Large intestine (tissue), 3 donors: ENCODE measurements around the gene SHROOM1. TPM values are rescaled to one million over a fixed set of nuclear protein-coding genes. Genes with fewer than 3 reads are reported as not detected.
A peak's percentile ranks its signal among the peaks of the same experiment; 100 is the strongest.
"Not testable (repeated sequence)": the region's sequence is repeated elsewhere in the genome, so short reads cannot be mapped to it uniquely, and the experiment has no call there.

Experiments used
- DNase-seq, 2 donors: peaks; one replicate each; pipeline versions ENCODE4 v3.0.0 to v3.0.0-alpha.2; 2013
- H3K27ac ChIP-seq: one replicate; pipeline ENCODE4 v1.5.1; 2013; ENCODE audit warnings: low read length
- H3K27me3 ChIP-seq: 2 replicates; pipeline ENCODE4 v1.6.1; 2013; ENCODE audit warnings: low read length; ENCODE audit not compliant: control insufficient read depth, insufficient read depth
- H3K36me3 ChIP-seq: 2 replicates; pipeline ENCODE4 v1.6.1; 2013; ENCODE audit warnings: low read length; ENCODE audit not compliant: control insufficient read depth, insufficient read depth
- H3K4me1 ChIP-seq: one replicate; pipeline ENCODE4 v1.6.1; 2013; ENCODE audit warnings: low read length; ENCODE audit not compliant: control insufficient read depth, insufficient read depth
- H3K4me3 ChIP-seq: one replicate; pipeline ENCODE4 v1.5.1; 2013; ENCODE audit warnings: low read length
- H3K9me3 ChIP-seq: one replicate; pipeline ENCODE4 v1.6.1; 2013; ENCODE audit warnings: mild to moderate bottlenecking, low read depth, low read length, moderate library complexity; ENCODE audit not compliant: control insufficient read depth
- WGBS: methylation state at CpG from one replicate; pipeline ENCODE4 v1.1.5; 2013; ENCODE audit warnings: low lambda C conversion rate; ENCODE audit not compliant: insufficient coverage; 5-methylcytosine and 5-hydroxymethylcytosine counted together
- polyA plus RNA-seq: library from polyadenylated mRNA; unstranded; fragments of 120-200 nt; gene quantifications from one replicate; pipeline ENCODE4 v1.2.1, GENCODE V29; 2013

The SHROOM1 gene
- polyA plus RNA-seq, 1 donor, result 15.9 TPM

GRCh38 chr5:132807163-132807838, 23.1 kb downstream of the SHROOM1 start:
- H3K27me3 ChIP-seq, result peaks cover 8% of the 10 kb centered on the region
- WGBS, result no CpG with 5 or more reads among the region's 12 CpGs
- no peaks in the 10 kb centered on the region for H3K36me3 ChIP-seq
- H3K4me3 ChIP-seq, result peak overlapping the region; percentile 41
- H3K4me1 ChIP-seq, result peaks cover 28% of the 10 kb centered on the region
- peak overlapping the region; percentile 84 for H3K27ac ChIP-seq
- DNase-seq, result peak; percentile 95 to 98
- H3K9me3 ChIP-seq, result no peaks in the 10 kb centered on the region

- H3K9me3 ChIP-seq, H3K36me3 ChIP-seq, H3K27me3 ChIP-seq, DNase-seq: not testable (repeated sequence)
- Histone ChIP-seq H3K4me3 (peak overlapping the region; percentile 41), H3K4me1 (peaks cover 28% of the 10 kb centered on the region), H3K27ac (peak overlapping the region; percentile 84)
- WGBS, result no CpG with 5 or more reads among the region's 12 CpGs
Observed at GRCh38 chr5:132806804-132807162, 23.7 kb downstream of the SHROOM1 start.

GRCh38 chr5:132805872-132806271, 24.6 kb downstream of the SHROOM1 start:
- peaks cover 28% of the 10 kb centered on the region for H3K4me1 ChIP-seq
- DNase-seq, H3K4me3 ChIP-seq, H3K36me3 ChIP-seq, H3K9me3 ChIP-seq, H3K27me3 ChIP-seq, H3K27ac ChIP-seq: not testable (repeated sequence)
- WGBS, result 83% methylated on average over 1 of the region's 6 CpGs

GRCh38 chr5:132804219-132804618, 26.2 kb downstream of the SHROOM1 start:
- H3K9me3 ChIP-seq, H3K27me3 ChIP-seq, DNase-seq, H3K27ac ChIP-seq, H3K4me3 ChIP-seq, H3K36me3 ChIP-seq: not testable (repeated sequence)
- peaks cover 22% of the 10 kb centered on the region for H3K4me1 ChIP-seq
- WGBS, result no CpG with 5 or more reads among the region's 1 CpG

GRCh38 chr5:132802685-132803066, 27.8 kb downstream of the SHROOM1 start:
- H3K9me3 ChIP-seq, H3K36me3 ChIP-seq, H3K4me3 ChIP-seq, H3K27ac ChIP-seq, H3K27me3 ChIP-seq, DNase-seq: not testable (repeated sequence)
- 100% methylated on average over 1 of the region's 5 CpGs for WGBS
- H3K4me1 ChIP-seq, result peaks cover 11% of the 10 kb centered on the region

- H3K27ac ChIP-seq, result no peak overlapping the region
- 100% methylated on average over 1 of the region's 5 CpGs for WGBS
- peaks cover 8% of the 10 kb centered on the region for H3K4me1 ChIP-seq
- H3K4me3 ChIP-seq, result no peak overlapping the region
- H3K9me3 ChIP-seq, result no peaks in the 10 kb centered on the region
- no peaks in the 10 kb centered on the region for H3K27me3 ChIP-seq
- DNase-seq, result no peak
- H3K36me3 ChIP-seq, result no peaks in the 10 kb centered on the region
Observed at GRCh38 chr5:132802044-132802684, 28.3 kb downstream of the SHROOM1 start.

- DNase-seq, result no peak
- no CpG with 5 or more reads among the region's 2 CpGs for whole genome bisulfite sequencing
- no peak overlapping the region for H3K27ac ChIP-seq
- no peaks in the 10 kb centered on the region for H3K27me3 ChIP-seq
- H3K9me3 ChIP-seq, result no peaks in the 10 kb centered on the region
- no peak overlapping the region for H3K4me3 ChIP-seq
- H3K36me3 ChIP-seq, result no peaks in the 10 kb centered on the region
- H3K4me1 ChIP-seq, result no peaks in the 10 kb centered on the region
Observed at GRCh38 chr5:132800545-132800944, 29.9 kb downstream of the SHROOM1 start.

GRCh38 chr5:132799392-132799791, 31.1 kb downstream of the SHROOM1 start:
- no peak for DNase-seq
- H3K36me3 ChIP-seq, result no peaks in the 10 kb centered on the region
- H3K4me1 ChIP-seq, result no peaks in the 10 kb centered on the region
- no CpG with 5 or more reads among the region's 2 CpGs for WGBS
- no peaks in the 10 kb centered on the region for H3K27me3 ChIP-seq
- H3K4me3 ChIP-seq, result no peak overlapping the region
- H3K9me3 ChIP-seq, result no peaks in the 10 kb centered on the region
- no peak overlapping the region for H3K27ac ChIP-seq

- H3K27ac ChIP-seq, result no peak overlapping the region
- no peak overlapping the region for H3K4me3 ChIP-seq
- DNase-seq, result no peak
- no peaks in the 10 kb centered on the region for H3K9me3 ChIP-seq
- WGBS, result no CpG with 5 or more reads among the region's 2 CpGs
- H3K27me3 ChIP-seq, result no peaks in the 10 kb centered on the region
- no peaks in the 10 kb centered on the region for H3K36me3 ChIP-seq
- H3K4me1 ChIP-seq, result no peaks in the 10 kb centered on the region
Observed at GRCh38 chr5:132797651-132798050, 32.8 kb downstream of the SHROOM1 start.

- no peak overlapping the region for H3K27ac ChIP-seq
- no peaks in the 10 kb centered on the region for H3K9me3 ChIP-seq
- WGBS, result no CpG with 5 or more reads among the region's 3 CpGs
- H3K4me1 ChIP-seq, result no peaks in the 10 kb centered on the region
- no peaks in the 10 kb centered on the region for H3K27me3 ChIP-seq
- no peak for DNase-seq
- H3K4me3 ChIP-seq, result no peak overlapping the region
- H3K36me3 ChIP-seq, result no peaks in the 10 kb centered on the region
Observed at GRCh38 chr5:132791026-132791425, 39.4 kb downstream of the SHROOM1 start.
